Measurements from ENCODE around the gene SRC. TPM values are rescaled to one million over a fixed set of nuclear protein-coding genes. Genes with fewer than 3 reads are reported as not detected.

Gene SRC
- total RNA-seq, 4 donors from 2014 or later: 30.6 to 54.7 (median 45.0) TPM

DNA sequence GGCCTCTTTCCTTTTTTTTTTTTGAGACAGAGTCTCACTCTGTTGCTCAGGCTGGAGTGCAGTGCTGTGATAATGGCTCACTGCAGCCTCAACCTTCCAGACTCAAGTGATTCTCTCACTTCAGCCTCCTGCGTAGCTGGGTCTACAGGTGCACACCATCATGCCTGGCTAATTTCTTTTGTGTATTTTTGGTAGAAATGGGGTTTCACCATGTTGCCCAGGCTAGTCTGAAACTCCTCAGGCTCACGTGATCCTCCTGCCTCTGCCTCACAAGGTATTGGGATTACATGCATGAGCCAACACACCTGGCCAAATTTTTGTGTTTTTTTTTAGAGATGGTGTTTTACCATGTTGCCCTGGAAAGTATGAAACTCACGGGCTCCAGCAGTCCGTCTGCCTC, 29.3 kb downstream of the SRC start:
- Histone ChIP-seq H3K4me3 (no peak overlapping the region), H3K27me3 (no peaks in the 10 kb centered on the region), H3K27ac (no peak overlapping the region), H3K9me3 (no peaks in the 10 kb centered on the region), H3K4me1 (peaks cover 0 to 19% (median 0%) of the 10 kb centered on the region in 3 donors), H3K36me3 (peaks cover 0 to 32% of the 10 kb centered on the region in 2 donors)
- no peak for ATAC-seq
- TF ChIP-seq POLR2AphosphoS5 (IDR thresholded peaks at IDR 0.05): no peak
- no peak for TF ChIP-seq EP300 (IDR thresholded peaks at IDR 0.05)
- TF ChIP-seq, protein P1, sequence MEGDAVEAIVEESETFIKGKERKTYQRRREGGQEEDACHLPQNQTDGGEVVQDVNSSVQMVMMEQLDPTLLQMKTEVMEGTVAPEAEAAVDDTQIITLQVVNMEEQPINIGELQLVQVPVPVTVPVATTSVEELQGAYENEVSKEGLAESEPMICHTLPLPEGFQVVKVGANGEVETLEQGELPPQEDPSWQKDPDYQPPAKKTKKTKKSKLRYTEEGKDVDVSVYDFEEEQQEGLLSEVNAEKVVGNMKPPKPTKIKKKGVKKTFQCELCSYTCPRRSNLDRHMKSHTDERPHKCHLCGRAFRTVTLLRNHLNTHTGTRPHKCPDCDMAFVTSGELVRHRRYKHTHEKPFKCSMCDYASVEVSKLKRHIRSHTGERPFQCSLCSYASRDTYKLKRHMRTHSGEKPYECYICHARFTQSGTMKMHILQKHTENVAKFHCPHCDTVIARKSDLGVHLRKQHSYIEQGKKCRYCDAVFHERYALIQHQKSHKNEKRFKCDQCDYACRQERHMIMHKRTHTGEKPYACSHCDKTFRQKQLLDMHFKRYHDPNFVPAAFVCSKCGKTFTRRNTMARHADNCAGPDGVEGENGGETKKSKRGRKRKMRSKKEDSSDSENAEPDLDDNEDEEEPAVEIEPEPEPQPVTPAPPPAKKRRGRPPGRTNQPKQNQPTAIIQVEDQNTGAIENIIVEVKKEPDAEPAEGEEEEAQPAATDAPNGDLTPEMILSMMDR (IDR thresholded peaks at IDR 0.05): no peak
- no peak for TF ChIP-seq POLR2A (IDR thresholded peaks at IDR 0.05)
- 90 to 93% methylated on average over 2 to 3 of the region's 4 CpGs for WGBS, 2 donors (ENCODE audit: low coverage in 1 of 2)

DNA sequence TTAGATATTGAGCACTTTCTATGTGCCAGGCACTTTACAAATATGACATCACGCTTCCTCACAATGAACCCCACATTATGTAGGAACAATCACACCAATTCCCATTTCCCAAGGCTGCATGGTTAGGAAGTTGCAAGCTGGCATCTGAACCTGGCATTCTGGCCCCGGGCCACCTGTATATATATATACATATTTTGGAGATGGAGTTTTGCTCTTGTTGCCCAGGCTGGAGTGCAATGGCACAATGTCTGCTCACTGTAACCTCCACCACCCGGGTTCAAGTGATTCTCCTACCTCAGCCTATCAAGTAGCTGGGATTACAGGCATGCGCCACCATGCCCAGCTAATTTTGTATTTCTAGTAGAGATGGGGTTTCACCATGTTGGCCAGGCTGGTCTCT, 30.4 kb downstream of the SRC start:
- Histone ChIP-seq H3K9me3 (no peaks in the 10 kb centered on the region), H3K4me1 (peaks cover 0 to 19% (median 0%) of the 10 kb centered on the region in 3 donors), H3K4me3 (no peak overlapping the region), H3K27ac (no peak overlapping the region), H3K27me3 (no peaks in the 10 kb centered on the region), H3K36me3 (peaks cover 0 to 32% of the 10 kb centered on the region in 2 donors)
- TF ChIP-seq EP300 (IDR thresholded peaks at IDR 0.05): no peak
- TF ChIP-seq POLR2AphosphoS5 (IDR thresholded peaks at IDR 0.05): no peak
- TF ChIP-seq POLR2A (IDR thresholded peaks at IDR 0.05): no peak
- TF ChIP-seq, protein P1 (IDR thresholded peaks at IDR 0.05): no peak
- no peak for ATAC-seq
- 100% methylated on average over 2 to 3 of the region's 4 CpGs for WGBS, 2 donors (ENCODE audit: low coverage in 1 of 2)

DNA sequence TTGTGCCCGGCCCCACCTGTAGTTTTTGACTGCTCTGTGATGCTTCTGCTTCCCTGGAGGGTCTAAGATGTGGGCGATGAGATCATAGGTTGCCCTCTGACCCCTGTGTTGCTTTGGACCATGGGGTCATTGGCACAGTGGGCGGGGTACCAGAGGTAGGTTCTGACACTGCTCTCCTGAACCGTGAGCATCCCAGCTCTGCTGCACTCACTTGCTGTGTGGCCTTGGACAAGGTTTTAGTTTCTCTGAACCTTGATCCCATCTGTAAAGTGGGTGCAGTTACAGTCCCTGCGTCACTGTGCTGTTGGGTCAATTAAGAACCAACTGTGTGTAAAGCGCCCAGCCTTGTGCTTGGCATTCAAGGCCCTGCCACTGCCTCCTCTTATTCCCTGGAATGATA, 30.9 kb downstream of the SRC start:
- Histone ChIP-seq H3K27ac (no peak overlapping the region), H3K36me3 (peaks cover 0 to 32% of the 10 kb centered on the region in 2 donors), H3K27me3 (no peaks in the 10 kb centered on the region), H3K4me1 (peaks cover 0 to 19% (median 0%) of the 10 kb centered on the region in 3 donors), H3K9me3 (no peaks in the 10 kb centered on the region), H3K4me3 (no peak overlapping the region)
- no peak for ATAC-seq
- 100% methylated on average over 2 to 3 of the region's 6 CpGs for WGBS, 2 donors (ENCODE audit: low coverage in 1 of 2)
- TF ChIP-seq, protein P1 (IDR thresholded peaks at IDR 0.05): no peak
- TF ChIP-seq POLR2AphosphoS5 (IDR thresholded peaks at IDR 0.05): no peak
- TF ChIP-seq POLR2A (IDR thresholded peaks at IDR 0.05): no peak
- no peak for TF ChIP-seq EP300 (IDR thresholded peaks at IDR 0.05)

DNA sequence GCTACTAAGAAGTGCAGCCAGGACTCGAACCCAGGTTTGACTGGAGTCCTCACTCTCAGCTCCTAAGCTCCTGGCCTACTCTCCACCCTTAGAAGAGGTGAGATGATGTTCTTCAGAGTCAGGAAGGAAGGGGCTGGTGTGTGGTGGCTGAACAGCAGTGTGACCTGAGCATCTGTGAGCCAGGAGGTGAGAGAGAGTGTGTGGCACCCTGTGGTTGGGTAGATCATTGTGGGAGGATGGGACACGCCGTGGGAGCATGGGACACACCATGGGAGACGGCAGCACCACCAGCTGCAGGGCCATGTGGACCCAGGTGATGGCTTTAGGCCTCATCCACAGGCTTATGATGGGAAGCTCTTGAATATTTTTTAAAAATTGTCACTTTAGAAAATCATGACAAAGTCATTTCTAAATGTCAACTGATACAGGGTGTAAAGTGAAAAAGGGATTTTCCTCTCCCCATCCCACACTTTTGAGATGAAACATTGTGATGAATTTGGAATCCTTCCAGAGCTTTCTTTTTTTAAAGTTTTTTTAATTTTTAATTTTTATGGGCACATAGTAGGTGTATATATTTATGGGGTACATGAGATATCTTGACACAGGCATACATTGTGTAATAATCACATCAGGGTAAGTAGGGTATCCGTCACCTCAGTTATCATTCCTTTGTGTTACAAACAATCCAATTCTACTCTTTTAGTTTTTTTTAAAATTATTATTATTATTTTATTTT, 31.6 kb downstream of the SRC start:
- Histone ChIP-seq H3K36me3 (peaks cover 0 to 32% of the 10 kb centered on the region in 2 donors), H3K4me1 (peaks cover 0 to 19% (median 0%) of the 10 kb centered on the region in 3 donors), H3K27me3 (no peaks in the 10 kb centered on the region), H3K4me3 (no peak overlapping the region), H3K9me3 (no peaks in the 10 kb centered on the region), H3K27ac (no peak overlapping the region)
- no peak for ATAC-seq
- WGBS, 2 donors (ENCODE audit: low coverage in 1 of 2): 84% methylated on average over 3 to 5 of the region's 5 CpGs
- no peak for TF ChIP-seq POLR2A (IDR thresholded peaks at IDR 0.05)
- TF ChIP-seq EP300 (IDR thresholded peaks at IDR 0.05): no peak
- no peak for TF ChIP-seq POLR2AphosphoS5 (IDR thresholded peaks at IDR 0.05)
- TF ChIP-seq, protein P1 (IDR thresholded peaks at IDR 0.05): no peak

DNA sequence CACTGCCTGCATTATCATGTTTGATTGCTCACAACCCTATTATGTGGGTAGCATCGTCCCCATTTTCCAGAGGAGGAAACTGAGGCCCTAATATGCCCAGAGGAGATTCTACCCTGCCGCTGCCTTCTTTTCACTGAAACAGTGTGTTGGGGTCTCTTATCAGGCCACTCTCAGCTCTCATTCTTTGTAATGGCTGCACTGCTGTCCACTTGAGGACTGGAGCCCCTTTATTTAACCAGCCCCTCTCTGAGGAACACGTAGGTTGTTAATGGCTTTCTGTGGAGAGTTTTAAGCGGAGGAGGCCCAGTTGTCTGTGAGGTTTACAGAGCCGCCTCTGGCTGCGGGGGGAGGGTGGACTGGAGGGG, 32.5 kb downstream of the SRC start:
- 100% methylated on average over 2 of the region's 6 CpGs; no CpG with 5 or more reads in 1 of the 2 donors for WGBS, 2 donors (ENCODE audit: low coverage in 1 of 2)
- TF ChIP-seq POLR2A (IDR thresholded peaks at IDR 0.05) (no peak), EP300 (IDR thresholded peaks at IDR 0.05) (no peak)
- TF ChIP-seq, protein P1 (IDR thresholded peaks at IDR 0.05): no peak
- Histone ChIP-seq H3K27me3 (no peaks in the 10 kb centered on the region), H3K36me3 (peaks cover 0 to 32% of the 10 kb centered on the region in 2 donors), H3K4me1 (peaks cover 0 to 22% (median 0%) of the 10 kb centered on the region in 3 donors), H3K9me3 (no peaks in the 10 kb centered on the region), H3K4me3 (no peak overlapping the region), H3K27ac (peak overlapping the region in 1 of 4 donors; percentile 24)
- ATAC-seq: no peak

Data from gastroesophageal sphincter (tissue), 4 donors.